GM12878 (cell line): Measurements from ENCODE around the gene FCGBP. TPM values are rescaled to one million over a fixed set of nuclear protein-coding genes. Genes with fewer than 3 reads are reported as not detected.

Source experiments
- ATAC-seq: fragments of 200-7000 bp; cut with Tn5 transposase; 3 replicates; pipeline ENCODE4 v1.9.1; 2020; ENCODE audit warnings: mild to moderate bottlenecking, moderate library complexity
- BruUV-seq: library from RNA; stranded (reverse); fragments of 400-500 nt; replicated peaks from 2 replicates; lab custom pipeline; 2021; lab: Mats Ljungman, UMichigan
- CTCF ChIA-PET: fragments of 300-600 bp; sonication (Branson Sonifier 250); formaldehyde crosslinking; extraction: SDS; loops from one replicate; lab custom pipeline; 2021; ENCODE audit warnings: inconsistent platforms; lab: Yijun Ruan, JAX
- POLR2A ChIA-PET: fragments of 350-600 bp; formaldehyde crosslinking; extraction: SDS; loops from one replicate; lab custom pipeline; 2021; ENCODE audit warnings: inconsistent platforms; lab: Charles Lee
- RAD21 ChIA-PET: fragments of 300-600 bp; sonication (Branson Sonifier 250); formaldehyde crosslinking; loops from one replicate; lab custom pipeline; 2023; ENCODE audit warnings: antibody characterized with exemption; ENCODE audit not compliant: unreplicated experiment; lab: Charles Lee
- SMC1A ChIA-PET: fragments of 300-600 bp; sonication (Branson Sonifier 250); formaldehyde crosslinking; loops from one replicate; lab custom pipeline; 2023; ENCODE audit not compliant: unreplicated experiment, uncharacterized antibody; lab: Charles Lee
- DNase-seq: peaks from one replicate; pipeline ENCODE4 v3.0.0-alpha.2; 2011; ENCODE audit warnings: low read depth, low spot score
- FAIRE-seq: peaks from 3 replicates; lab custom pipeline; 2011; peaks lifted over from hg19 to GRCh38; lab: Jason Lieb, UNC
- H2AFZ ChIP-seq: 2 replicates; pipeline ENCODE4 v1.6.0; 2011; ENCODE audit warnings: low read depth, low read length, control low read depth; ENCODE audit not compliant: control insufficient read depth
- H3K27ac ChIP-seq: 2 replicates; pipeline ENCODE4 v1.5.1; 2011; ENCODE audit warnings: control low read depth; ENCODE audit not compliant: control insufficient read depth, insufficient read depth
- H3K27me3 ChIP-seq, 2 experiments: replicated peaks in 1 of 2; 2 replicates each; pipeline versions ENCODE4 v1.6.0 to v1.6.1; 2011; ENCODE audit warnings: low read length in 1 of 2; ENCODE audit not compliant: control insufficient read depth in 2 of 2, insufficient read depth in 2 of 2
- H3K36me3 ChIP-seq, 2 experiments: 2 replicates each; pipeline ENCODE4 v1.5.1; 2011; ENCODE audit warnings: low read length in 1 of 2; ENCODE audit not compliant: control insufficient read depth in 2 of 2, insufficient read depth in 2 of 2
- H3K4me1 ChIP-seq: 2 replicates; pipeline ENCODE4 v1.6.1; 2011; ENCODE audit warnings: mild to moderate bottlenecking, low read length, moderate library complexity, mixed read lengths; ENCODE audit not compliant: control insufficient read depth, insufficient read depth
- H3K4me2 ChIP-seq: 2 replicates; pipeline ENCODE4 v1.6.0; 2011; ENCODE audit warnings: control low read depth; ENCODE audit not compliant: control insufficient read depth, insufficient read depth
- H3K4me3 ChIP-seq: fragments of 200-600 bp; sonication (generic); 2 replicates; pipeline ENCODE4 v1.5.1; 2016
- H3K79me2 ChIP-seq: 2 replicates; pipeline ENCODE4 v1.6.0; 2011; ENCODE audit warnings: low read length; ENCODE audit not compliant: control insufficient read depth, insufficient read depth
- H3K9ac ChIP-seq: 2 replicates; pipeline ENCODE4 v1.8.0; 2011; ENCODE audit warnings: low read length, control low read depth, mixed read lengths; ENCODE audit not compliant: control insufficient read depth, insufficient read depth
- H3K9me3 ChIP-seq: replicated peaks from 3 replicates; pipeline ENCODE4 v1.5.1; 2011; ENCODE audit warnings: mild to moderate bottlenecking, low read length; ENCODE audit not compliant: control insufficient read depth, insufficient read depth
- H4K20me1 ChIP-seq: 2 replicates; pipeline ENCODE4 v1.6.0; 2011; ENCODE audit not compliant: control insufficient read depth, insufficient read depth
- ATF7 ChIP-seq: fragments of 450-650 bp; IDR thresholded peaks from 2 replicates; pipeline ENCODE4 v1.6.1; 2016; ENCODE audit warnings: low read depth, mild to moderate bottlenecking
- BACH1 ChIP-seq: fragments of 450-650 bp; IDR thresholded peaks from 2 replicates; pipeline ENCODE4 v1.6.1; 2017; ENCODE audit warnings: mild to moderate bottlenecking, borderline replicate concordance
- BRCA1 ChIP-seq: IDR thresholded peaks from 2 replicates; pipeline ENCODE4 v1.6.1; 2011; ENCODE audit warnings: low read depth, low read length, improper control_type of control experiment
- E2F8 ChIP-seq: fragments of 450-650 bp; IDR thresholded peaks from 2 replicates; pipeline ENCODE4 v1.6.1; 2018; ENCODE audit warnings: mild to moderate bottlenecking, low read depth, moderate library complexity; ENCODE audit not compliant: partially characterized antibody
- EED ChIP-seq: sonication (generic); IDR thresholded peaks from 2 replicates; pipeline ENCODE4 v1.6.1; 2016; ENCODE audit warnings: antibody characterized with exemption, low read depth
- EGR1 ChIP-seq, 2 experiments: IDR thresholded peaks; 1 replicate in 1 of 2; 2 replicates in 1 of 2; pipeline ENCODE4 v1.6.1; 2011 to 2012; ENCODE audit warnings: low read depth in 2 of 2, low read length in 2 of 2, borderline replicate concordance in 1 of 2, mild to moderate bottlenecking in 1 of 2, moderate library complexity in 1 of 2
- HDAC6 ChIP-seq: fragments of 200-600 bp; sonication (generic); IDR thresholded peaks from one replicate; pipeline ENCODE4 v1.8.0; 2017; ENCODE audit warnings: antibody characterized with exemption; ENCODE audit not compliant: unreplicated experiment
- IKZF1 ChIP-seq: fragments of 450-650 bp; conservative IDR thresholded peaks from 2 replicates; pipeline ENCODE4 v1.6.1; 2017; ENCODE audit warnings: antibody characterized with exemption, mild to moderate bottlenecking
- IKZF2 ChIP-seq, 2 experiments: fragments of 450-650 bp; IDR thresholded peaks; 2 replicates each; pipeline ENCODE4 v1.6.1; 2017; ENCODE audit warnings: mild to moderate bottlenecking in 2 of 2, moderate library complexity in 2 of 2
- MTA2 ChIP-seq: fragments of 450-650 bp; IDR thresholded peaks from 2 replicates; pipeline ENCODE4 v1.6.1; 2016; ENCODE audit warnings: low read depth, mild to moderate bottlenecking, moderate library complexity
- NFIC ChIP-seq: IDR thresholded peaks from 2 replicates; pipeline ENCODE4 v1.6.1; 2012; ENCODE audit warnings: low read depth, mild to moderate bottlenecking, inconsistent platforms, low read length, moderate library complexity
- NR2C1 ChIP-seq: fragments of 450-650 bp; IDR thresholded peaks from 2 replicates; pipeline ENCODE4 v1.6.1; 2017; ENCODE audit warnings: antibody characterized with exemption, mild to moderate bottlenecking, moderate library complexity
- RELA ChIP-seq: fragments of 450-650 bp; IDR thresholded peaks from 2 replicates; pipeline ENCODE4 v1.8.0; 2014; ENCODE audit warnings: borderline replicate concordance; ENCODE audit not compliant: partially characterized antibody
- RFX5 ChIP-seq: IDR thresholded peaks from 2 replicates; pipeline ENCODE4 v1.6.1; 2011; ENCODE audit warnings: low read depth, low read length, improper control_type of control experiment
- RUNX3 ChIP-seq: IDR thresholded peaks from 2 replicates; pipeline ENCODE4 v1.6.1; 2012; ENCODE audit warnings: low read length, inconsistent platforms
- SRF ChIP-seq, 2 experiments: IDR thresholded peaks; 2 replicates each; pipeline ENCODE4 v1.6.1; 2011; ENCODE audit warnings: low read depth in 2 of 2, low read length in 2 of 2, mild to moderate bottlenecking in 1 of 2, moderate library complexity in 1 of 2
- STAT1 ChIP-seq: fragments of 450-650 bp; conservative IDR thresholded peaks from 2 replicates; pipeline ENCODE4 v1.6.1; 2014; ENCODE audit warnings: antibody characterized with exemption, mild to moderate bottlenecking
- WRNIP1 ChIP-seq: IDR thresholded peaks from 2 replicates; pipeline ENCODE4 v1.6.1; 2011; ENCODE audit warnings: low read depth, low read length, improper control_type of control experiment, borderline replicate concordance
- YBX1 ChIP-seq: fragments of 450-650 bp; IDR thresholded peaks from 2 replicates; pipeline ENCODE4 v1.6.1; 2016; ENCODE audit warnings: antibody characterized with exemption
- YY1 ChIP-seq: IDR thresholded peaks from 2 replicates; pipeline ENCODE4 v1.6.1; 2011; ENCODE audit warnings: low read depth, mild to moderate bottlenecking, low read length
- WGBS: methylation state at CpG from one replicate; pipeline ENCODE4 v1.1.6; 2016; ENCODE audit warnings: low lambda C conversion rate; ENCODE audit not compliant: insufficient replicate concordance, insufficient coverage; ENCODE audit errors: missing lambda C conversion rate; 5-methylcytosine and 5-hydroxymethylcytosine counted together
- in situ Hi-C: fragments of 300-500 bp; cut with MboI; formaldehyde crosslinking; loops from 9 replicates; pipeline ENCODE4 v1.14.3; 2018; ENCODE audit warnings: mixed read lengths
- intact Hi-C: fragments of 100-400 bp; cut with micrococcal nuclease; formaldehyde crosslinking; loops from one replicate; pipeline ENCODE4 v1.14.2; 2022; ENCODE audit not compliant: unreplicated experiment
- polyA plus RNA-seq, 11 experiments: library from polyadenylated mRNA; depleted of rRNA in 4 of 11; unstranded in 6 of 11; stranded (reverse) in 5 of 11; fragments of >200 nt; fragmentation: Nextera tagmentation in 4 of 11; fragmentation: Illumina TruSeq in 1 of 11; extraction: Ambion mirVana in 4 of 11; extraction: Trizol in 1 of 11; gene quantifications; 1 replicate in 1 of 11; 2 replicates in 10 of 11; pipeline versions ENCODE4 v1.2.1 to v1.2.3, GENCODE V29; 2011 to 2016; ENCODE audit warnings: inconsistent platforms in 2 of 11, missing spikeins in 2 of 11, low read depth in 1 of 11
- total RNA-seq, 4 experiments: library from RNA; depleted of rRNA in 3 of 4; stranded (reverse); fragments of >200 nt in 3 of 4; fragmentation: Illumina TruSeq in 1 of 4; extraction: Trizol in 1 of 4; gene quantifications; 2 replicates each; pipeline versions ENCODE4 v1.2.1 to v1.2.3, GENCODE V29; 2013 to 2021
- TF ChIP-seq, protein P1 (sequence below): fragments of 450-650 bp; IDR thresholded peaks from 2 replicates; pipeline ENCODE4 v1.6.1; 2016; ENCODE audit warnings: mild to moderate bottlenecking
- TF ChIP-seq, protein P2 (sequence below): IDR thresholded peaks from 2 replicates; pipeline ENCODE4 v1.6.1; 2012; ENCODE audit warnings: low read depth, low read length, improper control_type of control experiment

Gene FCGBP
- total and polyA plus RNA-seq, 10 of the 15 experiments (the other 5 are each of a cell fraction or from before 2014, with no cell fraction given) = 0.02 to 3.2 (median 0.37) TPM; not detected in 2

- POLR2A ChIA-PET = interaction anchor here (1.2 to 3.0 kb wide), 3 partner anchors 11 to 16 kb away, joined by 6 to 18 read pairs (median 7); no protein-coding TSS in a partner anchor
- Histone ChIP-seq H4K20me1 (no peaks in the 10 kb centered on the region), H3K4me1 (peaks cover 33% of the 10 kb centered on the region), H3K9me3 (no peaks in the 10 kb centered on the region; the same call in 1 of the 3 replicates), H3K36me3 (no peaks in the 10 kb centered on the region), H3K4me2 (peak overlapping the region; percentile 9; the same call in 1 of the 2 replicates), H3K79me2 (no peaks in the 10 kb centered on the region), H3K4me3 (no peak overlapping the region), H3K27ac (no peak overlapping the region), H3K27me3 (no peaks in the 10 kb centered on the region), H3K9ac (no peak overlapping the region), H2AFZ (peak overlapping the region; percentile 9)
- intact Hi-C loops = no loop called here
- ATAC-seq = peak; percentile 69
- RAD21 ChIA-PET = interaction anchor here (1.4 to 4.1 kb wide), 4 partner anchors 16 to 33 kb away, joined by 3 to 52 read pairs (median 5); partner anchors contain the start of gene PSMC4
- 41% methylated on average over 5 of the region's 5 CpGs for WGBS
- SMC1A ChIA-PET = interaction anchor here (0.9 to 3.7 kb wide), 4 partner anchors 14 to 33 kb away, joined by 4 to 46 read pairs (median 8); partner anchors contain the start of gene PSMC4
- CTCF ChIA-PET = interaction anchor here (0.6 to 3.8 kb wide), 5 partner anchors 11 to 91 kb away, joined by 3 to 43 read pairs (median 6); partner anchors contain the start of genes FBL and PSMC4
- BruUV-seq = no TSS peak
- in situ Hi-C loops = no loop called here
- DNase-seq = peak; percentile 36
- peak; percentile 93 for FAIRE-seq
- TF ChIP-seq EED (no peak), NFIC (no peak), BRCA1 (no peak), HDAC6 (no peak), ATF7 (no peak), YY1 (no peak), IKZF1 (no peak), EGR1 (IDR thresholded peaks at IDR 0.05; ENCODE audit: borderline replicate concordance in 1 of 2, low read depth in 2 of 2, low read length in 2 of 2) (peak in 1 of 2 experiments; percentile 49; a peak in 1 of 3 replicates), MTA2 (peak; percentile 21; the same call in 1 of the 2 replicates), SRF (IDR thresholded peaks at IDR 0.05; ENCODE audit: low read depth in 2 of 2, low read length in 2 of 2) (0 out of 4 replicates have a peak, but pooled peaks of 1 of the 2 experiments have one; percentile 4), YBX1 (no peak), NR2C1 (no peak), RFX5 (no peak), RUNX3 (no peak; the same call in none of the 2 replicates), STAT1 (no peak), BACH1 (no peak), IKZF2 (IDR thresholded peaks at IDR 0.05) (0 out of 4 replicates have a peak, but pooled peaks of 1 of the 2 experiments have one; percentile 14), RELA (no peak), E2F8 (no peak), WRNIP1 (no peak)
- TF ChIP-seq, protein P1, sequence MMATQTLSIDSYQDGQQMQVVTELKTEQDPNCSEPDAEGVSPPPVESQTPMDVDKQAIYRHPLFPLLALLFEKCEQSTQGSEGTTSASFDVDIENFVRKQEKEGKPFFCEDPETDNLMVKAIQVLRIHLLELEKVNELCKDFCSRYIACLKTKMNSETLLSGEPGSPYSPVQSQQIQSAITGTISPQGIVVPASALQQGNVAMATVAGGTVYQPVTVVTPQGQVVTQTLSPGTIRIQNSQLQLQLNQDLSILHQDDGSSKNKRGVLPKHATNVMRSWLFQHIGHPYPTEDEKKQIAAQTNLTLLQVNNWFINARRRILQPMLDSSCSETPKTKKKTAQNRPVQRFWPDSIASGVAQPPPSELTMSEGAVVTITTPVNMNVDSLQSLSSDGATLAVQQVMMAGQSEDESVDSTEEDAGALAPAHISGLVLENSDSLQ = no peak
- TF ChIP-seq, protein P2, sequence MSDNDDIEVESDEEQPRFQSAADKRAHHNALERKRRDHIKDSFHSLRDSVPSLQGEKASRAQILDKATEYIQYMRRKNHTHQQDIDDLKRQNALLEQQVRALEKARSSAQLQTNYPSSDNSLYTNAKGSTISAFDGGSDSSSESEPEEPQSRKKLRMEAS = no peak
Observed at GRCh38 chr19:39937094-39937720, 2.8 kb upstream of the FCGBP start.
